NCI-H524 (cell line): ENCODE results near the gene SLC23A2.
"Not testable (repeated sequence)": the region's sequence is repeated elsewhere in the genome, so short reads cannot be mapped to it uniquely, and the experiment has no call there.

Source experiments
- DNase-seq, 2 experiments: peaks; one replicate each; lab custom pipeline; 2025; lab: John Stamatoyannopoulos, UW

SLC23A2 gene

DNA sequence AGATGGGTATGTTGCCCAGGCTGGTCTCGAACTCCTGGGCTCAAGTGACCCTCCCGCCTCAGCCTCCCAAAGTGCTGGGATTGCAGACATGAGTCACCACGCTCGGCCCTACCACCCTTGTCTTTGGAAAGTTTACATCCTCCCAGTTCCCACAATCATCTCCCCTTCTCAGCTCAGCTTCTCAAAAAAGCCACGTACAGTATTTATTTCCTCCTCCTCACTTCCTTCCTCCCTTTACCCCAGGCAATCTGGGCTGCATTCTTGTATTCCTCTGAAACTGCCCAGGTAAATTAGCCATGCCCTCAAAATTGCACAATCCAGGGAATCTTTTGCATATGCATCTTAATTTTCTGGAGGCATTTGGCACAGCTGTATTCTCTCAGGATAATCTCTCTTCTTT is 7.4 kb upstream of the SLC23A2 start:
- DNase-seq = no peak

DNA sequence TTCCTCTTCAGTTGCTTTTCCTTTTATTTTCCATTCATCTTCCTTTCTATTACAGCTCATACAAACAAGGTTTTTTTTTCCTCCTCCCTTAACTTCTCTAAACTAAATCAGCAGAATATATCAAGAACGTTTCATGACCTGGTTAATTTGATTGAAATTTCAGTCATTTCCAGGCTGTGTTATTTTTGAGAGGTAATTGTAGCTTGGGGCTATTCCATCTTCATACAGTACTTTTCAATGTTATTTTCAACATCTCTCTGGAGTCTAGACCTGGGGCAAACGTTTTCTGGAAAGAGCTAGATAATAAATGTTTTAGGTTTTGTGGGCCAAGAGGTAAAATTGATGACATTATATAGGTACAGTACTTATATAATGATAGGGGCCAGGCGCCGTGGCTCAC is 4.0 kb upstream of the SLC23A2 start:
- DNase-seq = no peak

DNA sequence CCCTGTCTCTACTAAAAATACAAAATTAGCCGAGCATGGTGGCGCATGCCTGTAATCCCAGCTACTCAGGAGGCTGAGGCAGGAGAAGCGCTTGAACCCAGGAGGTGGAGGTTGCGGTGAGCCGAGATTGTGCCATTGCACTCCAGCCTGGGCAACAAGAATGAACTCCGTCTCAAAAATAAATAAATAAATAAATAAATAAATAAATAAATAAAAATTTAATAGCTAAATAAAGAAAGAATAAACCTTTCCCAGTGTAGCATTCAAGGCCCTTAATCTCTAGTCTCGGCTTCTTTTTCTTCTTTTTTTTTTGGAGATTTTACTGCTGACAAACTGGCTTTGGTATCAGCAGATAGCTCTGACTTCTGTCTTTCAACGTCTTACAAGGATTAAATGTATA is 3.5 kb upstream of the SLC23A2 start:
- DNase-seq = not testable (repeated sequence)

DNA sequence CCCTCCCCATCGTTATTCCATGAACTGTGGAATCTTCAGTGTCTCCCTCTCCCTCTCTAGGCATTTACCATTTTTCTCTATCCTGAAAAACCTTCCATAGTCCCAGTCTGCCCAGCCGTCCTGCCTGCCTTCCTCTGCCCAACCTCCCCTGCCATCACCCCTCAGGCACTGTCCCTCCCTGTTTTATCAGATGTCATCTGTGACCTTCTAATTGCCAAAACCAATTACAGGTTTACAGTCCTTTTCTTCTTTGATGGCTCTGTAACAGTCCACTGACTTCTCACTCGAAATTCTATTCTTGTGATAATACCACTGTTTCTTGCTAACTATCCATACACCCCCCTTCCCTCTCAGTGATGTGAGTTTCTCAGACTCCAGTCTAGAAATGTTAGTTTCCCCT is 2.3 kb upstream of the SLC23A2 start:
- DNase-seq = no peak

DNA sequence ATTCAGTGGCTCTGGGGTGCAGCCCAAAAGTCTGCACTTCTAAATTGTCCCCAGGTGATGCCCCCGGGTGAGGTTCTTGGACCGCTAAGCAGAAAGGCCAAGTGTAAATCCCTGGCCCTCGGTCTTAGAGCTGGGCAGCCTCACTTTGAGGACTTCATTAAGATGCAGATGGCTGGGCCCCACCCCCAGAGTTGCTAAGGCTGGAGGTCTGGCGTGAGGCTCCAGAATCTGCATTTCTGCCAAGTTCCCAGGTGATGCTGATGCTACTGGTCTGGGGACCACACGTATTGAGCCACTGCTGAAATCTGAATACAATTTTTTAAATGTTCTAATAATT is 735 bp upstream of the SLC23A2 start:
- peak in 1 of 2 experiments; percentile 31 for DNase-seq

DNA sequence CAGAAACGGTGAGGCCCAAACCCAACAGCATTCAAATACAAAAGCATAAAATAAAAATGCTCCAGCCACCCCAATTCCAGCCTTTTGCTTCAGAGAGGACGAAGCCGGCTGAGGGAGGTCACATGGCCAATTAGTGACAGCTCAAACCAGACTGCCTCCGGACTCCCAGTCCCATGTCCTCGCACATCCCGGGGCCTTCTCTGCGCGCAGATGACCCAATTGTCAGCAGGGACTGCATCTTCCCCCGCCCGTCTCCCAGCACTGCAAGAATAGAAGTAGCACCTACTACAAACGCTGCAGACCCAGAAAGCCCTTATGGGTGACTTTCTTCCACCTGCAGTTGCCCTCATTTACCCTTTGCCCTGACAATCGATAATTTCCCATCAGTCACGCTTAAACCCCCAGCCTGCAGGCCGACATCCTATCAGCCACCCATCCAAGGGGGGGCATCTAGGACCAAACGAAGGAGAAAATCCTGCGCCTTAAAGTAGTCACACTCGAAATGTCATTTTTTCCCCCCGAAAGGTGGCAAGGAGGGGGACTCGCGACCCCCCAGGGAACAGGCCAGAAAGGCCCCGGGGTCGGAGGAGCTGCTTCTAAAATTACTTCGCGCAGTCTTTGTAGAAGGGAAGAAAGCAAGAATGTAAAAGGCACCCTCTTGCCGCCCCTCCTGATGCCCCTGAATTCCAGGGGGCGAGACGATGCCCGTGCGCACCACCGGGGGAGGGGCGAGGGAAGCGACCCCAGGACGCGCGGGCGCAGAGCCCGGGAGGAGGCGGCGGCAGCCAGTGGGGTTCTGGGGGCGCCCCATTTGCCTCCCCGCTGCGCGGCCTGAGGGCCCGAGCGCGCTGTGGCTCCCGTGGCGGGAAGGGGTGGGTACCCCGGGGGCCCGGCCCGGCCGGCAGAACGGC is 792 bp downstream of the SLC23A2 start:
- DNase-seq = peak; percentile 14 to 58

DNA sequence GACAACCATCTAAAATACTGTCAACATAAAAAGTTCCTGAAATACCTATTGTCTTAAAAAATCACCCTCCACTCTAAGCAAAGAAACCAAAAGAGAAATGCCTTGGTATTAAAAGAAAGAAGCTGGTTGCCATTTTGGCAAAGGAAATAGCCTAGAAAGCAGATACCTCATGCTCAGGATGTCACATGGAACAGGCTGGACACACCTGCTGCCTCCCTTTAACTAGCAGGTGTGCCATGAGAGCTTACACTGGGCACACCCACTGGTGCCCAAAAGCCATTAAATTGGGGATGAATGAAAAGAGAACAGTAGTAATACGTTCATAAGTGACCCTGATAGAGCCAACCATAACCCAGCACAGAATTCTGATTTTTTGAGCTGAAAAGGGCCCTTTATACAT is 1.5 kb downstream of the SLC23A2 start:
- no peak for DNase-seq

DNA sequence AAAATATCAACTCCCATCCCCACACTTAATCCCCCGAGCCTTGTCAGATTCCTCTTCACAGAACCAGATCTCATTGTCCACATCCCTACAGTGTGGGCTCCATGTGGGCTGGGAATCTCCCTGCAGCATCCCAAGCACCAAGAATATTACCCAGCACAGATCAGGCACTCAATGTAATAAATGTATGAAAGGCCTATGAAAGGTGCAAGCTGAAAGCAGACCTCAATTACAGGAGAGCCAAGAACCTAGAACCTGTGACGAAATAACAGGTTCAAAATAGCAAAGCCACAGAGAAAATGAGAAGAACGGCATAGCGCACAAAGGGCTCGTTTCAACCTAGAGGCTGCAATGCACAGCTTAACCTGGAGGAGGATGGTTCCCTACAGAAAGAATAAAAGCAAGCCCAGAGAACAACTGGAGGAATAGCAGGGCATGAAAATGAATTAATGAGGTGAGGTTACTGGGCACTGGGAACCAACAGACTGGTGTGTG is 3.1 kb downstream of the SLC23A2 start:
- no peak for DNase-seq

DNA sequence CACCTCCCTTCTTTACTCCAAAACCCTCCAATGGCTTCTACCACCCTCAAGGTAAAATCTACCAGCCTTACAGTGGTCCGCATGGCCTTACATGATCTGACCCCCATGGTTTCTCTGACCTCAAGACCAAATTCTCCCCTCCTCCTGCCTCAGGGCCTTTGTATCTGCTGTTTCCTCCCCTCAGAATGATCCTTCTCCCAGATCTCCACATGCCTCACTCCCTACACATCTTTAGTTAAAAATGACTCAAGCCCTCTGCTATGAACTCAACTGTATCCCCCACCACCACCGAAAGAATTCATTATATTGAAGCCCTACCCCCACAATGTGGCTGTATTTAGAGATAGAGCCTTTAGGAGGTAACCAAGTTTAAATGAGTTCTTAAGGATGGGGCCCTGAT is 4.1 kb downstream of the SLC23A2 start:
- no peak for DNase-seq

DNA sequence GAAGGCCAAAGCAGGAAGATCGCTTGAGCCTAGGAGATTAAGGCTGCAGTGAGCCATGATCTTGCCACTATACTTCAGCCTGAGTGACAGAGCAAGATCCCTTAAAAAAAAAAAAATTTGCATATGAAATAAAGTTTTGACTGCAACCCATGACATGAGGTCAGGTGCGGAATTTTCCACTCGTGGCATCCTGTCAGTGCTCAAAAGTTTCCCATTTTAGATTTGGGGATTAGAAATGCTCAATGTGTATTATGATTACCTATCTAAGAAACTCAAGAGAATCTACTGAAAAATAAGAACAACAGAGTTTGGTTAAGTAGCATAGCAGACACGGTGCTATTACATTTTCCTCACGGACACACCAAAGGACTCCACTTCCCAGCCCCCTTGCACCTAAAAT is 11.7 kb downstream of the SLC23A2 start:
- DNase-seq = no peak

DNA sequence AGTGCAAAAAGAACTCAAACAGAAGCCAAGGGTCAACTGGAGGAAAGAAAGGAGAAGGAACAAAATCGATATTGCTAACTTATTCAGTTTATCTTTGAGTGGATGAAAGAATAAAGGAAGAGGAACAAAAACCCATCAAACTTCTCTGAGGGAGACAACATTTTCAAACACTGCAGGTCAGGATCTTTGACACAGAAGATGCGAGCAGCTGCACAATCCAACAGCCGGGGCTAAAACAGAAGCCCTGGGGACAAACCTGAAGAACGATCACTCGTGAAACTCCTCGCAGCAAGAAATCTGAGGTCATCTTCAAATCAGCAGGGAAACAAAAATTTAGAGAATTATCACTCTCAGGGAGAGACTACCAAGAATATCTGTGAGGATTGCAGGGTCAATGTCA is 14.2 kb downstream of the SLC23A2 start:
- DNase-seq = no peak

DNA sequence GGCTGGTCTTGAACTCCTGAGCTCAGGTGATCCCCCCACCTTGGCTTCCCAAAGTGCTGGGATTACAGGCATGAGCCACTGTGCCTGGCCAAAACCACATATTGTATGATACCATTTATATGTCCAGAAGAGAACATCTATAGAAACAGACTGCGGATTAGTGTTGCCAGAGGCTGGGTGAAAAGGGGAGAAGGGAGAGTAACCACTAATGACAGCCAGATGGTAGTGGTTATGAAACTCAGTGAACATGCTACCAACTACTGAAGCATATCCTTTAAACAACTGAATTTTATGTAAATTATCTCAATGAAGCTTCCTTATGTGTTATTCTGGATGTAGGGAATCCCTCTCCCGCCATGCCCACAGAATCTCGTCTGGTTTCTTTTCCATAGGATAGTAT is 15.7 kb downstream of the SLC23A2 start:
- peak; percentile 46 to 79 for DNase-seq

DNA sequence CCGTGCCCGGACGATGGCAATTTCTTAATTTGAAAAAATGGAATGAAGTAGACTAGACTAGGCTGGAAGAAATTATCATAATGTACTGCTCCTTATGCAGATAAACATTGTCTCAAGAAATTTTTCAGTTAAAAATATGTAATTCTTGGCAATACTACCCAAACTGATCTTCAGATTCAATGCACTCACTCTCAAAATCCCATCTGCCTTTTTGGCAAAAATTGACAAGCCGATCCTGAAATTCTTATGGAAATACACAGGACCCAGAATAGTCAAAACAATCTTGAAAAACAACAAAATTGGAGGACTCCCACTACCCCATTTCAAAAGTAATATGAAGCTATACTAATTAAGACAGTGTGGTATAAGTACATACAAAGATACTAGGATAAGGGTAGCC is 19.0 kb downstream of the SLC23A2 start:
- DNase-seq = no peak

DNA sequence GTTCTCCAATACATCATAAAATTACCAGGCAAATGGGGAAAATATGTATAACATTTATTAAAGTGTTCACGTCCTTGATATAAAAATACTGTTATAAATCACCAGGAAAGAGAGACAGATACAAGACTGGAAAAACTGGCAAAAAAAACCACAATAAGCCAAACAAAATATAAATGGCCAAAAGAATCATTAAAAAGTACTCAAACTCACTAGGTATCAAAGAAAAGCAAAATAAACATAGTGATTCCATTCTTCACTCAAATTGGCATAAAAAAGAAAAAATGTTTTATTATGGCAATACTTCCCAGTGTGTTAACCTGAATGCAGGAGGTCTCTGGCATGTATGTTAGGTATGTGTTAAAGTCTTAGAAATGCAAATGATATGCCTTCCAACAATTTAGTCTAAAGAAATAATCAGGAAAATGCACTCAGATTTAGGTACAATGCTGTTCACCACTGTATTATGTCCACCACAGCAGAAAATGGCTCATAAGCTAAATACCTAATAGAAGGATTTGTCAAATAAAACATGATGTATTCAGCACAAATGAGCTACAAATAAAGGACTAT is 21.4 kb downstream of the SLC23A2 start:
- DNase-seq = no peak

DNA sequence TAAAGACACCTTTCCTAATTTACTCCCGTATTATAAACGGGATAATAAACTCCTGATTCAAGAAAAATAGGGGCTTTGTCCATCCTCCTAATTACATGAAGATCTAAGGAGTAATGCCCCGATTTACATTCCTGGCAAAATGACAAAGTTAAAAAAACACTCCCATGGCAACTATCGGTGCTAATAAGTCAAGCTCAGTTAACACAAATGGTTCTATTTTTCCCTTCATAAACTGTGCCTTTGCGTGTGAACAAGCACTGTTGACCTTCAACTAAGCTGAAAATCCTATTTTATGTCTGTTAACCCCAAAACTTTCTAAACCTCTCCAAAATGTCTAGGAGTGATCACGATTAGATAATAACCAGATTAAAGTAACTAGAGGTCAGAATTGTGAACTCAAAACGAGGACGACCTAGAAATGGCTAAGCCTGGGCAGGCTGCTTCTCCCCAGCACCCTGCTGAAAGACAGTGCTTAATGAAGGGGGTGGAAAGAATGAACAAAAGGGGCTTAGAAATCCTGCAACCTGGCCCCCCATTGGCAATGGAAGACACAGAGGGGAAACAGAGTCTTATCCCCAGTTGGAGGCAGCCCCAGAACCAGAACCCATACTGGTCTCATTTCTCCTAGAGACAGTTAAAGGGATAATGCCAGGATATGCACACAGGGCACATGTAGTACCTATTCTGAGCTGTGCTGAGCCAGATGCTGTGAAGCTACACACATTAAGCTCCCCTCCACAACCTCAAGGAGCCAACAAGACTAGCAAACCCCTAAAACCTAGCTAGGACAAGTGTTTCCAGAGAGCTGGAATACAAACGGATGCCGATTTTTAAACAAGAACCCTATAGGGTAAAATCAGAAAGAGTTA is 23.0 kb downstream of the SLC23A2 start:
- DNase-seq = peak; percentile 33 to 64

DNA sequence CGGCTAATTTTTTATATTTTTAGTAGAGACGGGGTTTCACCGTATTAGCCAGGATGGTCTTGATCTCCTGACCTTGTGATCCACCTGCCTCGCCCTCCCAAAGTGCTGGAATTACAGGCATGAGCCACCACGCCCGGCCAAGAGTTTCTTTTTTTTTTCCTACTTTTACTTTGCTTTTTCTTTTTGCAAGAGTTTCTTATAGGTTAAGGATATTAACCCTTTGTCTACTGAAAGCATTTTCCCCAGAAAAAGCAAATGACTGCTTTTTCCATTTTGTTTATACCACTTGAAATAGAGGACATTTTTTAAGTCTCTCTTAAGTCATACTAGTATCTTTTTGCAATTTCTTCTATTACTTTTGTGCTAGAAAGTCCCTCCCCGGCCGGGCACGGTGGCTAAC is 25.3 kb downstream of the SLC23A2 start:
- not testable (repeated sequence) for DNase-seq

DNA sequence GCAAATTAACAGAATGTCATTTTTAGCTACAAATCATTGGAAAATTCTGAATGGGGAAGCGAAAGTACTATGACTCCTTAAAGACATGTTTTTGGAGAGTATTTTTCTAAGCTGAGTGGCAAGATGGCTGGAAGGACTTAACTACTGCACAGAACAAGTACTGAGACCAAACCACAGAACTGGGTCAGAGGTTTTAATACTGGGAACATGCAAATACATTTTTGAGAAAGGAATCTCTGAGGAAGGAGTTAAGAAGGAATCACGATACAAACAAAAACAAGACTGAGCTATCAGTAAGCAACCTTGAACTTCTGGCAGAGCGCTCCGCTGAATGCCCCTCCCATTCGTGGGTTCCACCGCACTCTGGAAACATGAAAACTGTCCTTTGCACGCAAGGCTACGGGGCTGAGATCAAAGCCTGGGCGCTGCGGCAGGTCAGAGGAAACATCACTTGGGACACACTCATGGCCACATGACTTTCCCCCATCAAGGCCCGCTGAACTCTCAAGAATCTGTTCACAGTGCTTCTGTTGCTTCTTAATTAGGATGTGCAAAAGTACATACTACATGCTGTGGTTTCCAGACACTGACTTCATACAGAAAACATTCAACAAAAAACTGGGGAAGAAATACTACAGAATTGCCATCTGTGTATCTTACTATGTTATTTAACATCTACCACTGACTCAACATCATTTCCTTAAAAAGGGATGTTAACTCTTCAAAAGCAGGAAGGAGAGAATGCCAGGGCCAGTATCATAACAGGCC is 27.8 kb downstream of the SLC23A2 start:
- DNase-seq = no peak

DNA sequence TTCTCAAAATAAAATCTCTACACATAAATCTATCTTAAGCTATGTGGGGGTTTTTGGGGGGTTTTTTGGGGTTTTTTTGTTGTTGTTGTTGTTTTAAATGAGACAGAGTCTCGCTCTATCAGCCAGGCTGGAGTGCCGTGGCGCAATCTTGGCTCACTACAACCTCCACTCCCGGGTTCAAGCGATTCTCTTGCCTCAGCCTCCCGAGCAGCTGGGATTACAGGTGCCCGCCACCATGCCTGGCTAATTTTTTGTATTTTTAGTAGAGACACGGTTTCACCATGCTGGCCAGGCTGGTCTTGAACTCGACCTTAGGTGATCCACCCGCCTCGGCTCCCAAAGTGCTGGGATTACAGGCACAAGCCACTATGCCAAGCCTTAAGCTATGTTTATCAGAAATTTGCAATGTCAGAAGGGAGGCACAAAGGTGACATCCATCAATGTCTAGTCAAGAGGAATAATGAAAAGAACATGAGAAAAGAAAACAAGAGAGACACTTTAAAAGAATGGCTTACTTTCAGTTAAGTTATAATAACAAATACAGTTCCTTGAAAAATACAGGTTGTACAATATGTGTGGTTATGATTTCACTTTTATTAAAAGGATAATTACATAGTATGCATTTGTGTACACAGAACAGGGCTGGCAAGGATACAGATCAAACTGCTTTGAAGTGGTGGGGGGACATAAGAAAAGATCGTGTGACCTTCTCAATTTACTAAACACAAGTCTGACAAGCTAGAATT is 28.6 kb downstream of the SLC23A2 start:
- DNase-seq = no peak

DNA sequence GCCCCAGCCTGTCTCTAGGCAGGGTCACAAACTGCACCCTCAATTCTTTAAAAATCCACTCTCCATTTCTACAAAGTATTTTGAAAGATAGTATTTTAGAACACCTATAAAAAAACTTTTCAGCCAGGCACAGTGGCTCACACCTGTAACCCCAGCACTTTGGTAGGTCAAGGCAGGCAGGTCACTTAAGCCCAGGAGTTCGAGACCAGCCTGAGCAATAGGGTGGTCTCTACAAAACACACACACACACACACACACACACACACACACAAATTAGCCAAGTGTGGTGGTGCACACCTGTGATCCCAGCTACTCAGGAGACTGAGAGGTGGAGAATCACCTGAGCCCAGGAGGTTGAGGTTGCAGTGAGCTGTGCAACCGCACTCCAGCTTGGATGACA is 30.2 kb downstream of the SLC23A2 start:
- DNase-seq = no peak

DNA sequence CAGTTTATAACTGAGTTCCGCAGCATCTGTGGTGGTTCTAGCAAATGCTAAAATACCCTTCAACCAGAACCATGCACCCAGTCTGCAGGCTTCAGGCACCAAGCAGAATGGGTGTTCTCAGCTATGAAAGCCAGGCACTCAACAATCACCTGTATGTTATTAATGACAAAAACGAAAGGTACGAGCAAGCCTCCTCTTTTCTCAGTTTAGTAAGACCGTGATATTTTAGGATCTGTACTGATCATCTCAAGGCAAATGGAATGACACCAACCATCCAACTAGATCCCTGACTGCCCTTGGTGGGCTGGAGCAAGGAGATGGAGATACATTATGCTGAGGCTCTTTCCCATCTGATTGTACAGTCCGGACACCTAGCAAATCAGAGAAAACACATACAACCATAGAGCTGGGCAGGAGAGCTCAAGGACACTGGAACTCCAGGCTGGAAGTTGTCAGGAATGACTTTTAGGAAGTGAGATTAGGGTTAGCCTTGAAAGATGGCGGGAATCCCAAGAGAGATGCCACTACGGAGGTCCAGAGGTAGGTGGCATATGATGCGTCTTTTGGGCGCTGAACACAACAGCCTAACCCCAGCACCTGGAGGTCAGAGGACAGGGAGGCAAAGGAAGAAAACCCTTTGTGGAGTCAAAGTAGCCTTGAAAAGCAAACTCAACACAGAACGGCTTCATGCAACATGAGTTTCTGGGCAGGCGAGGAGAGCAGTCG is 33.4 kb downstream of the SLC23A2 start:
- DNase-seq = no peak
